Esophagus squamous epithelium (tissue), 4 donors: ENCODE results near the gene CAPS2.

Source experiments
- POLR2A ChIP-seq, 4 donors: fragments of 450-650 bp; IDR thresholded peaks; one replicate each; pipeline ENCODE4 v1.6.1; 2017; ENCODE audit warnings: antibody characterized with exemption in 4 of 4, mild to moderate bottlenecking in 4 of 4, moderate library complexity in 3 of 4
- TF ChIP-seq, protein P1 (sequence below), 6 experiments: fragments of 450-650 bp in 4 of 6; fragments of 200-600 bp in 2 of 6; sonication (generic) in 2 of 6; IDR thresholded peaks; one replicate each; pipeline ENCODE4 v1.5.1; 2016 to 2019; ENCODE audit warnings: antibody characterized with exemption in 6 of 6, mild to moderate bottlenecking in 4 of 6, moderate library complexity in 4 of 6

DNA sequence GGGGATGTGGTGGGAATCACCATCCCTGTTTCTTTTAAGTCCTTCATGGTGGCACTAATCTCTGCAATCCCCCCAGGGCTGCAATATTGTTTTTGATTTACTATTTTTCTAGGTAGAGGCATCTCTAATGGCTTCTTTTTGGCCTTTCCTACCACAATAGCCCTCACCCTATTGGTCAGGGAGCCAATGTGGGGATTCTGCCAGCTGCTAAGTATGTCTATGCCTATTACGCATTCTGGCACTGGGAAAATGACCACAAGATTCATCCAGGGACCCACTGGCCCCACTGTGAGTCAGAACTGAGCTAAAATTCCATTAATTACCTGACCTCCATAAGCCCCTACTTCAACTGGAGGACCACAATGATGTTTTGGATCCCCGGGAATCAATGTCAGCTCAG lies 44.8 kb upstream of the CAPS2 start:
- TF ChIP-seq, protein P1, sequence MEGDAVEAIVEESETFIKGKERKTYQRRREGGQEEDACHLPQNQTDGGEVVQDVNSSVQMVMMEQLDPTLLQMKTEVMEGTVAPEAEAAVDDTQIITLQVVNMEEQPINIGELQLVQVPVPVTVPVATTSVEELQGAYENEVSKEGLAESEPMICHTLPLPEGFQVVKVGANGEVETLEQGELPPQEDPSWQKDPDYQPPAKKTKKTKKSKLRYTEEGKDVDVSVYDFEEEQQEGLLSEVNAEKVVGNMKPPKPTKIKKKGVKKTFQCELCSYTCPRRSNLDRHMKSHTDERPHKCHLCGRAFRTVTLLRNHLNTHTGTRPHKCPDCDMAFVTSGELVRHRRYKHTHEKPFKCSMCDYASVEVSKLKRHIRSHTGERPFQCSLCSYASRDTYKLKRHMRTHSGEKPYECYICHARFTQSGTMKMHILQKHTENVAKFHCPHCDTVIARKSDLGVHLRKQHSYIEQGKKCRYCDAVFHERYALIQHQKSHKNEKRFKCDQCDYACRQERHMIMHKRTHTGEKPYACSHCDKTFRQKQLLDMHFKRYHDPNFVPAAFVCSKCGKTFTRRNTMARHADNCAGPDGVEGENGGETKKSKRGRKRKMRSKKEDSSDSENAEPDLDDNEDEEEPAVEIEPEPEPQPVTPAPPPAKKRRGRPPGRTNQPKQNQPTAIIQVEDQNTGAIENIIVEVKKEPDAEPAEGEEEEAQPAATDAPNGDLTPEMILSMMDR (IDR thresholded peaks at IDR 0.05) = no peak
- TF ChIP-seq POLR2A (IDR thresholded peaks at IDR 0.05) = no peak
